ENCODE measurements around the gene SLC25A2. TPM values are rescaled to one million over a fixed set of nuclear protein-coding genes. Genes with fewer than 3 reads are reported as not detected.
A peak's percentile ranks its signal among the peaks of the same experiment; 100 is the strongest.

The SLC25A2 gene
- total and polyA plus RNA-seq, 10 of the 15 experiments (the other 5 are each of a cell fraction or from before 2014, with no cell fraction given) = 0.09 to 0.44 (median 0.24) TPM; not detected in 6

DNA sequence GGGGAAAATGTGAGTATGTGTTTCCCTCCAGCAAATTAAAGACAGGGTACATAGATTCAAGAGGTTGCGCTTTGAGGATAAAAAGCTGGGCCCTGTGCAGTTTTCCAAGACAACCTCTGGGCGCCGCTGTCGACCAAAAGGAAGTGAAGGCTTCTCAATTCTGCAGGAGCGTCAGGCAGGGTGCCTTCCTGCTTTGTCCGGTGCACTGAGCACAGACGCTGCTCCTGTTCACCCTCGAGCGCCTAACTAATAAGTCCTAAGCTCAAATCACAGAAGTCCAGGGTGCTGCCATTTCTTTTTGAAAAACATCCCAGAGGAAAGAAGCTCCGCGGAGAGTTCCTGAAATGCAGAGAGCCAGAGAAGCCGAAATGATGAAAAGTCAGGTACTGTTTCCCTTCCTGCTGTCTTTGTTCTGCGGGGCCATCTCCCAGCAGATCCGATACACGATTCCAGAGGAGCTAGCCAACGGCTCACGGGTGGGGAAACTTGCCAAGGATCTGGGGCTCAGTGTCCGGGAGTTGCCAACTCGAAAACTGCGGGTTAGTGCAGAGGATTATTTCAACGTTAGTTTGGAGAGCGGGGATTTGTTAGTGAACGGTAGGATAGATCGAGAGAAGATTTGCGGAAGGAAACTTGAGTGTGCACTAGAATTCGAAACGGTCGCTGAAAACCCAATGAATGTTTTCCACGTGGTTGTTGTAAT is 46.2 kb upstream of the SLC25A2 start, which contains the start of gene PCDHGB1:
Gene PCDHGB1 (plus strand): TSS at position 183 of the 703 bp plus-strand sequence. CDS start 162 bp downstream, at position 345.
- no peak for DNase-seq (ENCODE audit: low read depth, low spot score)
- intact Hi-C loops (cut with micrococcal nuclease; ENCODE audit: unreplicated experiment) (no loop called here), in situ Hi-C loops (cut with MboI) (no loop called here)
- Histone ChIP-seq H3K27me3 (replicated peaks in 1 of 2; ENCODE audit: control insufficient read depth in 2 of 2, insufficient read depth in 2 of 2, low read length in 1 of 2) (no peaks in the 10 kb centered on the region), H3K36me3 (ENCODE audit: control insufficient read depth in 2 of 2, insufficient read depth in 2 of 2, low read length in 1 of 2) (no peaks in the 10 kb centered on the region), H3K4me1 (ENCODE audit: control insufficient read depth, insufficient read depth, low read length) (no peaks in the 10 kb centered on the region), H3K4me2 (ENCODE audit: control insufficient read depth, insufficient read depth) (no peak within 1 kb of the TSS), H4K20me1 (ENCODE audit: control insufficient read depth, insufficient read depth) (no peaks in the 10 kb centered on the region), H3K9ac (ENCODE audit: control insufficient read depth, insufficient read depth, low read length) (no peak within 1 kb of the TSS), H3K4me3 (no peak within 1 kb of the TSS), H3K79me2 (ENCODE audit: control insufficient read depth, insufficient read depth, low read length) (no peaks in the 10 kb centered on the region), H3K9me3 (replicated peaks; ENCODE audit: control insufficient read depth, insufficient read depth, low read length) (peaks cover 2% of the 10 kb centered on the region; the same call in 2 of the 3 replicates), H3K27ac (ENCODE audit: control insufficient read depth, insufficient read depth) (no peak within 1 kb of the TSS), H2AFZ (ENCODE audit: control insufficient read depth, low read depth, low read length) (no peak within 1 kb of the TSS; the same call in 1 of the 2 replicates)
- 42% methylated on average over 29 of the region's 29 CpGs for WGBS (ENCODE audit: insufficient coverage, insufficient replicate concordance, low lambda C conversion rate, missing lambda C conversion rate)
- SMC1A ChIA-PET (ENCODE audit: uncharacterized antibody, unreplicated experiment) = no interaction called here
- FAIRE-seq = no peak
- CTCF ChIA-PET = interaction anchor here (1.1 to 1.6 kb wide), 3 partner anchors 39 to 214 kb away, joined by 3 to 6 read pairs (median 5); partner anchors contain the start of gene PCDHGA10
- BruUV-seq (replicated peaks) = no TSS peak
- RAD21 ChIA-PET (ENCODE audit: unreplicated experiment) = no interaction called here
- POLR2A ChIA-PET = no interaction called here
- peak; percentile 48; the same call in 2 of the 3 replicates for ATAC-seq
- TF ChIP-seq NR2F1 (conservative IDR thresholded peaks at IDR 0.05) (no peak), NBN (IDR thresholded peaks at IDR 0.05) (no peak), BACH1 (IDR thresholded peaks at IDR 0.05; ENCODE audit: borderline replicate concordance) (no peak), YY1 (IDR thresholded peaks at IDR 0.05; ENCODE audit: low read depth, low read length) (no peak), MXI1 (IDR thresholded peaks at IDR 0.05; ENCODE audit: low read depth, low read length) (no peak), SPI1 (IDR thresholded peaks at IDR 0.05; ENCODE audit: borderline replicate concordance, insufficient read depth, low read depth, low read length) (no peak), RAD21 (IDR thresholded peaks at IDR 0.05; ENCODE audit: insufficient read depth, low read depth, low read length) (peak; percentile 36; the same call in 1 of the 2 replicates), GABPA (IDR thresholded peaks at IDR 0.05; ENCODE audit: low read depth) (0 out of 2 replicates have a peak, but pooled peaks have one; percentile 7), POLR2A (IDR thresholded peaks at IDR 0.05; ENCODE audit: low read depth, low read length) (no peak), STAT3 (IDR thresholded peaks at IDR 0.05; ENCODE audit: low read depth, low read length) (no peak), ZNF24 (IDR thresholded peaks at IDR 0.05) (no peak), EP300 (IDR thresholded peaks at IDR 0.05; ENCODE audit: borderline replicate concordance in 1 of 2, control insufficient read depth in 1 of 2, low read depth in 2 of 2, low read length in 2 of 2) (no peak), SMAD1 (IDR thresholded peaks at IDR 0.05; ENCODE audit: low read depth, partially characterized antibody) (no peak)
- TF ChIP-seq, protein P1, sequence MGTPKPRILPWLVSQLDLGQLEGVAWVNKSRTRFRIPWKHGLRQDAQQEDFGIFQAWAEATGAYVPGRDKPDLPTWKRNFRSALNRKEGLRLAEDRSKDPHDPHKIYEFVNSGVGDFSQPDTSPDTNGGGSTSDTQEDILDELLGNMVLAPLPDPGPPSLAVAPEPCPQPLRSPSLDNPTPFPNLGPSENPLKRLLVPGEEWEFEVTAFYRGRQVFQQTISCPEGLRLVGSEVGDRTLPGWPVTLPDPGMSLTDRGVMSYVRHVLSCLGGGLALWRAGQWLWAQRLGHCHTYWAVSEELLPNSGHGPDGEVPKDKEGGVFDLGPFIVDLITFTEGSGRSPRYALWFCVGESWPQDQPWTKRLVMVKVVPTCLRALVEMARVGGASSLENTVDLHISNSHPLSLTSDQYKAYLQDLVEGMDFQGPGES (IDR thresholded peaks at IDR 0.05) = no peak
- TF ChIP-seq, protein P2, sequence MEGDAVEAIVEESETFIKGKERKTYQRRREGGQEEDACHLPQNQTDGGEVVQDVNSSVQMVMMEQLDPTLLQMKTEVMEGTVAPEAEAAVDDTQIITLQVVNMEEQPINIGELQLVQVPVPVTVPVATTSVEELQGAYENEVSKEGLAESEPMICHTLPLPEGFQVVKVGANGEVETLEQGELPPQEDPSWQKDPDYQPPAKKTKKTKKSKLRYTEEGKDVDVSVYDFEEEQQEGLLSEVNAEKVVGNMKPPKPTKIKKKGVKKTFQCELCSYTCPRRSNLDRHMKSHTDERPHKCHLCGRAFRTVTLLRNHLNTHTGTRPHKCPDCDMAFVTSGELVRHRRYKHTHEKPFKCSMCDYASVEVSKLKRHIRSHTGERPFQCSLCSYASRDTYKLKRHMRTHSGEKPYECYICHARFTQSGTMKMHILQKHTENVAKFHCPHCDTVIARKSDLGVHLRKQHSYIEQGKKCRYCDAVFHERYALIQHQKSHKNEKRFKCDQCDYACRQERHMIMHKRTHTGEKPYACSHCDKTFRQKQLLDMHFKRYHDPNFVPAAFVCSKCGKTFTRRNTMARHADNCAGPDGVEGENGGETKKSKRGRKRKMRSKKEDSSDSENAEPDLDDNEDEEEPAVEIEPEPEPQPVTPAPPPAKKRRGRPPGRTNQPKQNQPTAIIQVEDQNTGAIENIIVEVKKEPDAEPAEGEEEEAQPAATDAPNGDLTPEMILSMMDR (IDR thresholded peaks at IDR 0.05 in 2 of 3, conservative IDR thresholded peaks at IDR 0.05 in 1 of 3; ENCODE audit: control insufficient read depth in 2 of 3, extremely low read depth in 1 of 3, insufficient read depth in 1 of 3, low read depth in 3 of 3, low read length in 3 of 3) = peak; percentile 21 to 49 (median 30); a peak in 3 of 6 replicates
- TF ChIP-seq, protein P3, sequence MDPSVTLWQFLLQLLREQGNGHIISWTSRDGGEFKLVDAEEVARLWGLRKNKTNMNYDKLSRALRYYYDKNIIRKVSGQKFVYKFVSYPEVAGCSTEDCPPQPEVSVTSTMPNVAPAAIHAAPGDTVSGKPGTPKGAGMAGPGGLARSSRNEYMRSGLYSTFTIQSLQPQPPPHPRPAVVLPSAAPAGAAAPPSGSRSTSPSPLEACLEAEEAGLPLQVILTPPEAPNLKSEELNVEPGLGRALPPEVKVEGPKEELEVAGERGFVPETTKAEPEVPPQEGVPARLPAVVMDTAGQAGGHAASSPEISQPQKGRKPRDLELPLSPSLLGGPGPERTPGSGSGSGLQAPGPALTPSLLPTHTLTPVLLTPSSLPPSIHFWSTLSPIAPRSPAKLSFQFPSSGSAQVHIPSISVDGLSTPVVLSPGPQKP (IDR thresholded peaks at IDR 0.05; ENCODE audit: low read depth, low read length) = no peak
- TF ChIP-seq, protein P4, sequence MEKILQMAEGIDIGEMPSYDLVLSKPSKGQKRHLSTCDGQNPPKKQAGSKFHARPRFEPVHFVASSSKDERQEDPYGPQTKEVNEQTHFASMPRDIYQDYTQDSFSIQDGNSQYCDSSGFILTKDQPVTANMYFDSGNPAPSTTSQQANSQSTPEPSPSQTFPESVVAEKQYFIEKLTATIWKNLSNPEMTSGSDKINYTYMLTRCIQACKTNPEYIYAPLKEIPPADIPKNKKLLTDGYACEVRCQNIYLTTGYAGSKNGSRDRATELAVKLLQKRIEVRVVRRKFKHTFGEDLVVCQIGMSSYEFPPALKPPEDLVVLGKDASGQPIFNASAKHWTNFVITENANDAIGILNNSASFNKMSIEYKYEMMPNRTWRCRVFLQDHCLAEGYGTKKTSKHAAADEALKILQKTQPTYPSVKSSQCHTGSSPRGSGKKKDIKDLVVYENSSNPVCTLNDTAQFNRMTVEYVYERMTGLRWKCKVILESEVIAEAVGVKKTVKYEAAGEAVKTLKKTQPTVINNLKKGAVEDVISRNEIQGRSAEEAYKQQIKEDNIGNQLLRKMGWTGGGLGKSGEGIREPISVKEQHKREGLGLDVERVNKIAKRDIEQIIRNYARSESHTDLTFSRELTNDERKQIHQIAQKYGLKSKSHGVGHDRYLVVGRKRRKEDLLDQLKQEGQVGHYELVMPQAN (conservative IDR thresholded peaks at IDR 0.05) = no peak
